Glutamatergic neuron (in vitro differentiated cells): ENCODE data around the gene DPT. TPM values are rescaled to one million over a fixed set of nuclear protein-coding genes. Genes with fewer than 3 reads are reported as not detected.

Experiments
- DNase-seq: peaks from one replicate; pipeline ENCODE4 v3.0.0; 2022
- H3K27ac Mint-ChIP-seq: one replicate; pipeline ENCODE4 v1.8.0; 2020; ENCODE audit warnings: mild to moderate bottlenecking, mixed read lengths, inconsistent platforms; ENCODE audit not compliant: unreplicated experiment
- H3K27me3 Mint-ChIP-seq: one replicate; pipeline ENCODE4 v1.8.0; 2020; ENCODE audit warnings: mild to moderate bottlenecking, moderate library complexity, mixed read lengths, inconsistent platforms; ENCODE audit not compliant: unreplicated experiment
- H3K36me3 Mint-ChIP-seq: one replicate; pipeline ENCODE4 v1.8.0; 2020; ENCODE audit warnings: mild to moderate bottlenecking, mixed read lengths, inconsistent platforms; ENCODE audit not compliant: unreplicated experiment
- H3K4me1 Mint-ChIP-seq: one replicate; pipeline ENCODE4 v1.8.0; 2020; ENCODE audit warnings: mild to moderate bottlenecking, low read depth, mixed read lengths, inconsistent platforms; ENCODE audit not compliant: unreplicated experiment
- H3K4me3 Mint-ChIP-seq: one replicate; pipeline ENCODE4 v1.8.0; 2020; ENCODE audit warnings: mild to moderate bottlenecking, mixed read lengths, inconsistent platforms; ENCODE audit not compliant: unreplicated experiment
- H3K9me3 Mint-ChIP-seq: one replicate; pipeline ENCODE4 v1.8.0; 2020; ENCODE audit warnings: mild to moderate bottlenecking, moderate library complexity, mixed read lengths, inconsistent platforms; ENCODE audit not compliant: unreplicated experiment
- total RNA-seq: library from RNA; stranded (reverse); fragmentation: NEBNext Ultra II Directional; extraction: Animal tissue kit (Norgen Biotek cat#: 25700); gene quantifications from one replicate; pipeline ENCODE4 v1.2.1, GENCODE V29; 2021; ENCODE audit not compliant: unreplicated experiment
- TF ChIP-seq, protein P1 (sequence below): fragments of 200-600 bp; sonication (generic); IDR thresholded peaks from one replicate; pipeline ENCODE4 v1.5.0; 2021; ENCODE audit not compliant: partially characterized antibody, unreplicated experiment

Gene DPT
- total RNA-seq, 1 donor from 2014 or later = not detected

DNA sequence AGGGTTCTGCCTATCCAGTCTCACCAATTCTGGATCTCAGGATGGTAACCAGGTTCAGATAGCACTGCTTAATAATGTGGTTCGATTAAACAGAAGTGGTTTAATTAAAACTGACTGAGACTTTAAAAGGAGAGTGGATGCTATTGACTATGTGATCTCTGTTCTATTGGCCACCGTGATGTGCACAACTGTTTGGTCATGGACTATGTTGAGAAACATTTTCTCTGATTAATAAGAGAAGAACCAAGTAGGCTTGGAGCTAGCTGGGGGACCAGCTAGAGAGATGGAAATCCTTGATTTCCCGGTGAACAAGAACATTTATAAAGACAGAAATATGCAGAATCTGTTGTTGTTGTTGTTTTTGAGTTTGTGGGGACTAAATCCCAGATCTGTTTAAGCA, 36.5 kb downstream of the DPT start:
- TF ChIP-seq, protein P1, sequence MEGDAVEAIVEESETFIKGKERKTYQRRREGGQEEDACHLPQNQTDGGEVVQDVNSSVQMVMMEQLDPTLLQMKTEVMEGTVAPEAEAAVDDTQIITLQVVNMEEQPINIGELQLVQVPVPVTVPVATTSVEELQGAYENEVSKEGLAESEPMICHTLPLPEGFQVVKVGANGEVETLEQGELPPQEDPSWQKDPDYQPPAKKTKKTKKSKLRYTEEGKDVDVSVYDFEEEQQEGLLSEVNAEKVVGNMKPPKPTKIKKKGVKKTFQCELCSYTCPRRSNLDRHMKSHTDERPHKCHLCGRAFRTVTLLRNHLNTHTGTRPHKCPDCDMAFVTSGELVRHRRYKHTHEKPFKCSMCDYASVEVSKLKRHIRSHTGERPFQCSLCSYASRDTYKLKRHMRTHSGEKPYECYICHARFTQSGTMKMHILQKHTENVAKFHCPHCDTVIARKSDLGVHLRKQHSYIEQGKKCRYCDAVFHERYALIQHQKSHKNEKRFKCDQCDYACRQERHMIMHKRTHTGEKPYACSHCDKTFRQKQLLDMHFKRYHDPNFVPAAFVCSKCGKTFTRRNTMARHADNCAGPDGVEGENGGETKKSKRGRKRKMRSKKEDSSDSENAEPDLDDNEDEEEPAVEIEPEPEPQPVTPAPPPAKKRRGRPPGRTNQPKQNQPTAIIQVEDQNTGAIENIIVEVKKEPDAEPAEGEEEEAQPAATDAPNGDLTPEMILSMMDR = no peak
- Mint-ChIP-seq H3K36me3 (no peaks in the 10 kb centered on the region), H3K27ac (no peak overlapping the region), H3K27me3 (peaks cover 2% of the 10 kb centered on the region), H3K4me1 (peaks cover 16% of the 10 kb centered on the region), H3K4me3 (no peak overlapping the region), H3K9me3 (peaks cover 7% of the 10 kb centered on the region)
- no peak for DNase-seq

DNA sequence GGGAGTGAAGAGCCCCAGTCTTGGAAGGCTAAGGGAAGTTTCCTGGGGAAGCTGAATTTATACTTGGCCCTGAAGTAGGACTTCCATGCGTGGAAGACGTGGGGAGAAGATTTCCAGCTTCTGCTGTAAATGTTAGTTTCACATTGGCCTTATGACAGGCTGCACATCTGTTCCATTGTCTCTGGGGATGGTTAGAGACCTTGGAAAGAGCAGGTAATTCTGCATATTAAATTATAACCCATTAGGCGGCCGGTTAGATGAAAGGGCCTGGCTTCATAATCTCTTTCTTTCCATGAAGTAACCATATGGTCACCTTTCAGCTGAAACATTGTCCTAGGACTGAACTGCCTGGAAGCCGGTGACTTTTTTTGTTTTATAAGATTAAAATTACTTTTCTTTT, 37.5 kb downstream of the DPT start:
- Mint-ChIP-seq H3K9me3 (peaks cover 7% of the 10 kb centered on the region), H3K27ac (peak overlapping the region; percentile 57), H3K36me3 (no peaks in the 10 kb centered on the region), H3K4me1 (peaks cover 16% of the 10 kb centered on the region), H3K27me3 (peaks cover 2% of the 10 kb centered on the region), H3K4me3 (no peak overlapping the region)
- TF ChIP-seq, protein P1 = no peak
- no peak for DNase-seq

DNA sequence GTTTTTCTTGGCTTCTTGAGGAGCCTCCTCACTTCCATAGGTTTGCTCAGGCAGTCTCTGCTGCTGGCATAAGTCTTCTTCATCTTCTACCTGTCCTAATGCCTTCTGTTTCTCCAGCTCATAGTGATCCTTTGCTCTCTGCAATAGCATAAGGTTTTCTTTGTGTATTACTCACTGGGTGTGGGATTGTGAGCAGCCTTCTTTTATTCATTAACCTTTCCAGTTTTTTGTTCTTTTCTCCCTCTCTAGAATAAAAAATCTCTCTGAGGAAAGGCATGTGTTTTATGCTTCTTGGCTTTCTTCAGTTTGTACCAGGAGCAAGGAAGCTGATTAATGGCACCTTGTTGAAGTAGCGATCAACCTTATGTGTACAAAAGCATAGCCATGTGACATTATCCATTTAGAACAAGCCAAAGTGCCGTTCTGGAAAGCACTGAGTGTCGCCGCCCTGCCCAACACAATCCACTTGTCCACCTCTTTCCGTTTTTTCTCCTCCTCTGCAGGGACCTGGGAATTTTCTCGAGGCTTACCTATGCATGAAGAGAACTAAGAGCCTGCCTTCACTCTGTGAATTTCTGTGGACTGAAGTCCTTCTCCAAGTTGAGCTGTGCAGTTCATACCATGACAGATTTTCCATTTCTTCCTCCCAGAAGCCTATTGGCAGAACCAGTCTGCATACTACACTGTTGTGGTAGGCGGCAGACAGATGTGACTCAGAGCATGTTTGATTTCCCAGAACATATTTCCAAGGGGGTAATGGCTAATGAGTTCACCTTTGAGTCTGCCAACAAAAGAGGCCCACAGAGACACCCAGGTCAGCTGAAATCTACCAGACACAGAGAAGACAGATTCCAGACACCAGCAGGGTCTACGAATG, 39.0 kb downstream of the DPT start:
- TF ChIP-seq, protein P1 = no peak
- no peak for DNase-seq
- Mint-ChIP-seq H3K36me3 (no peaks in the 10 kb centered on the region), H3K27ac (no peak overlapping the region), H3K9me3 (peaks cover 7% of the 10 kb centered on the region), H3K4me3 (no peak overlapping the region), H3K4me1 (peaks cover 10% of the 10 kb centered on the region), H3K27me3 (no peaks in the 10 kb centered on the region)

DNA sequence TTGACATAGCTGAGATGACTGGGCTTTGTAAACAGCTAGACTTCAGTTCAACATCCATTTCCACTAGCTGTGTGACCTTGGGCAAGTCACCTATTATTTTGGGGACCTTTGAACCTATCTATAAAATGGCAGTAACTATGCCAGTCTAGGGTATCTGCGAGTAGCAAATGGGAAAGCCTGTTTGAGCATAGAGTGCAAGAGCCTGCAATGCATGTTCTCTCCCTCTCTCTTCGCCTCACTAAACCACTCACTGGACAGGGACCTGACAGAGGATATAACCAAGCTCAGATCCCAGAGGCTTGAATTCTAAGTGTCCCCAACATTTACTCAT, 39.7 kb downstream of the DPT start:
- H3K36me3 Mint-ChIP-seq = no peaks in the 10 kb centered on the region
- TF ChIP-seq, protein P1 = no peak
- peaks cover 5% of the 10 kb centered on the region for H3K9me3 Mint-ChIP-seq
- H3K27ac Mint-ChIP-seq = no peak overlapping the region
- H3K4me3 Mint-ChIP-seq = no peak overlapping the region
- DNase-seq = no peak
- H3K27me3 Mint-ChIP-seq = no peaks in the 10 kb centered on the region
- H3K4me1 Mint-ChIP-seq = peaks cover 9% of the 10 kb centered on the region

DNA sequence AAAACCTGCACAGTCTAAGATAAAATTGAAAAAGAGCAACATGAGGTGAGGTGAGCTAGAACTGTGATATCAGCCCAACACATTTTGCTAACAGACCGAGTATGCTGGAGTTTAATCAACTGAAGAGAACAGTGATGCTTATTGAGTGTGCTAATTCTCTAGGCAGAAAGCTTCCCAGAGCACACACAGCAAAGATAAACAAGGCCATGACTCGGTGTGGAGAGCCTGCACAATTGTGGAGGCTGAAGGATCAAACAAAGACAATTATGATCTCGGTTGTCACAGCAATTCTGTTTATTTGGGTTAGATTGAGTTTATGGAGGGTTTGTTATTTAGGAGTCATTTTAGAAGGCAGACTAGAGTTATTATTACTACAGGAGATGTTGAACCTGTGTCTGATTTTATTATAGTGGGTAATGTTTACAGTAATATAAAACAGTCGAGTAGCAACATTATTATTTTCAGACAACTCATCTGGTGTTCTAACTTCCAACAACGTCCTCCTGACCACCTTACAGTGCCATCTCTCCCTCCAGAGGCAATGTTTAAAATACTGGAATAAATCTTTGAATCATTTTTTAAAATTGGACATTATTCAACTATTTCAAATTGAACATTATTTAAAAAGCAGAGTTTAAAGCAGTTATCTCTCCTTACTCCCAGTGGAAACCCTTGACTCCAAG, 40.2 kb downstream of the DPT start:
- H3K27ac Mint-ChIP-seq = no peak overlapping the region
- peaks cover 5% of the 10 kb centered on the region for H3K9me3 Mint-ChIP-seq
- DNase-seq = no peak
- no peaks in the 10 kb centered on the region for H3K36me3 Mint-ChIP-seq
- no peak overlapping the region for H3K4me3 Mint-ChIP-seq
- peaks cover 9% of the 10 kb centered on the region for H3K4me1 Mint-ChIP-seq
- H3K27me3 Mint-ChIP-seq = no peaks in the 10 kb centered on the region
- TF ChIP-seq, protein P1 = no peak
